HG03432 (cell line): ENCODE results near the gene MRRF.
"Not testable (repeated sequence)": the region's sequence is repeated elsewhere in the genome, so short reads cannot be mapped to it uniquely, and the experiment has no call there.

Source experiments
- ATAC-seq: cut with Tn5 transposase; IDR thresholded peaks from one replicate; pipeline ENCODE4 v1.9.1; 2021; ENCODE audit warnings: mild to moderate bottlenecking, moderate library complexity; ENCODE audit not compliant: unreplicated experiment

MRRF gene

DNA sequence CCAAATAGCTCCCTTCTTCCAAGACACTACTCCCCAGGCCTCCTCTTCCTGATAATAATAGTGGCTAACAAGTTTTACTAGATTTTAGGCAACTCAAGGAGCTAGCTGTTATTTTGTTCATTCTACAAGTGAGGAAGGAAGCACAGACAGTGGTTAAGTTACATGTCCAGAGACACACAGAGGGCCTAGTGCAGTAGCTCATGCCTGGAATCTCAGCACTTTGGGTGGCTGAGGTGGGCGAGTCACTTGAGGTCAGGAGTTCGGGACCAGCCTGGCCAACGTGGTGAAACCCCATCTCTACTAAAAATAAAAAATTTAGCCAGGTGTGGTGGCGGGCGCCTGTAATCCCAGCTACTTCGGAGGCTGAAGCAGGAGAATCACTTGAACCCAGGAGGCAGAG, 65.8 kb downstream of the MRRF start:
- ATAC-seq: not testable (repeated sequence)

DNA sequence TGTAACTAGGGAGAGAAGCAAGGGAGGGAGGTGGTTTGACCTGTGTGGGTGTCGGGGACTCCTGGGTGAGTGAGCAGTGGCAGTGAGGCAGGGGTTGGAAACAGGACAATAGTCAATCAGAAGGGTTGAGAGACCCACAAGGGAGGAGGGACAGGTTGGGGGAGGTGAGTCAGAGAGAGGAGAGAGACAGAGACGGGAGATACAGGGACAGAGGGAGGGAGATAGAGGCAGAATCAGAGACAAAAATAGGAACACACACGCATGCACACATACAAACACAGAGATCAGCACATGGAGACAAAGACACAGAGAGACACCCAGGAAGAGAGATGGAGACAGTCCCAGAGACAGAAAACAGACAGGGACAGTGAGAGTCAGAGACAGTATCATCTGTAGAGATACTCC, 66.8 kb downstream of the MRRF start:
- ATAC-seq: no peak

DNA sequence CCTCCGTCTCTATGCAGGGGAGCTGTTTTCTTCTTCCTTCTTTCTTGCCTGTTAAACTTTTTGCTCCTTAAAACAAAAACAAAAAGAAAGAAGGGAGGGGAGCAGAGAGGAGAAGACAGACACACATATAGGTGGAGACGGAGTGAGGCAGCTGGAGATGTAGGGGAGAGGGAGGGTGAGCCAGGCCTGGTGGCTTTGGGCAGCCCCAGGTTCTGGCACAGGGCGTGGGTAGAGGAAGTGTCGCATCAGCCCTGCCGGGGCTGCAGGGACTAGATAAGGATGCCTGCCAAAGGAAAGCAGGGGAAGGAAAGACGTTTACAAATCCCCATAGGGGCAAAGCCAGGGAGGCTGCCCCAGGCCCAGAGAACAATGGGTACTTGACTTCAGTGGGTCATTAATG, 67.4 kb downstream of the MRRF start:
- ATAC-seq: no peak

DNA sequence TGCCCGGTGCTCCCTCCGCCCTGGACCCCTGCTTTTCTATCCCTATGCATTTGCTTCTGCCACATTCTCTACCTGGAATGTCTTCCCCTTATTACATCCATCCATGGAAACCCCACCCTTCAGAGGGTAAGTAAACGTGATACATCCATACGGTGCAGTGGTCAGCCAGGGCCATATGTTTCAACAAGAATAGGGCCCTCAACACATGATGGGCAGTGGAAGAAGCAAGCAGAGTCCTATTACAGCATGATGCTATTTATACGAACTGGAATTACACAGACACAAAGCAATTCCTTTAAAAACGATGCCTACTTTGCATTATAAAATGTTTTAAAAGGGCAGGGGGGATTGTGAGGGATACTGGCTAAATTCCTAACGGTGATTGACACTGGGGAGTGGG, 68.0 kb downstream of the MRRF start:
- no peak for ATAC-seq

DNA sequence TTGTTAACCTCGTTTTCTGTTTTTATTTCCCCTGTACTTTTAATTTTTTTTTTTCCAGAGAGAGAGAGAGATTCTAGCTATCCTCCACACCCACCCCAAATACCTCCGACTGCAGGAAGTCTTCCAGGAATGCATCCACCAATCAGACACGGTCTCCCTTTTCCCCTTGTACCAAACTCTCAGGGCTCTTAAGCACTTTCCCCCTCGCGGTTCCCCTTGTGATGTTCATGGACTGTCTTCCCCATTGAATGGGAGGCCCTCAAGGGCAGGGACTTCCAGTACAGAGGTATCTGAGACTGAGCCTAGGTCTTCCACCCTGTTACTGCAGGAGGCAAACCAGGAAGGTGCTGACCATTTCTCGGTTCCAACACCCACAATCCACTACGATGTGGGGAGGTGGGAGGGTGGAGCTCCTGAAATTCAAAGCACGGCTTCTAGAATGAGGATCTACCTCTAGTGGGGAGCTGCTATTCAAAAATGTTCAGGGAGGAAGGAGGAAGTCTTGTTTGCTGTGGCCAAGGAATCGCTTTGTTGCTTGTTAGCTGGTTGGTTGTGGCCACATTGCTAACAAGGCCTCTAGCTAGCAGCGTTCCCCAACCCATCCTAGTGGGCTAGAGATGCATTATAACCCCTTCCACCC, 68.6 kb downstream of the MRRF start:
- ATAC-seq: no peak

DNA sequence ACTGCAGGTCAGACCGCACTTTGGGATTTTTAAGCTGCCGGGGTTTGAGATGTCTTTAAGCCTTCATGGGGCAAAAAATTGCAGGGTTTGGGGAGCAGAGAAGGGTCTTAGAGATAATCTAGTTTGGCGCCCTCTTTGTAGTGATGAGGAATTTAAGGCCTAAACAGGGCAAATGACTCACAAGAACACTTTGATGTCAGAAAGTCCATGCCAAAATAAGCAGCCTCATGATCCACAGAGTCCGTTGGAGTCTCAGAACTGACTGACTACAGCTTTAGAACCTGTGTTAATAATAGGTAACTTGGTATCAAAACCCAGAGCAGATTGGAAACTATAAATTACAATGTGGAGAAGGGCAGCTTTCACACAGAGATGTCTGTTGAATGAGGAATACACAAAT, 70.2 kb downstream of the MRRF start:
- ATAC-seq: no peak

DNA sequence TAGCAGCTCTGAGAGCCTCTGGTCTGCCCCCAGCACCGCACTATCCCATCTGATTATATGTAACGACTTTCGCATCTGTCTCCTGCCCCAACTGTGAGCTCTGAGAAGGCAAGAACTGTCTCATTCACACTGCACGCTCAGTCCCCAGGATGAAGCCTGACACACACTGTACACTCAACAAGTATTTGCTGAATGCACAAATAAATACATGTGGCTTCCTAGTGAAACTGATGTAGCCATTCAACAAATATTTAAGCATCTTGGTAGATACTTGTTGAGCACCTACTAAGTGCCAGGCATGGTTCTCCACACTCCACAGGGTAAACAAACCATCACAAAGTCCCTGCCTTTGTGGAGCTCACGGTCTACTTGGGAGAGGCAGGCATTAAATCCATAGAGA, 71.5 kb downstream of the MRRF start:
- ATAC-seq: no peak

DNA sequence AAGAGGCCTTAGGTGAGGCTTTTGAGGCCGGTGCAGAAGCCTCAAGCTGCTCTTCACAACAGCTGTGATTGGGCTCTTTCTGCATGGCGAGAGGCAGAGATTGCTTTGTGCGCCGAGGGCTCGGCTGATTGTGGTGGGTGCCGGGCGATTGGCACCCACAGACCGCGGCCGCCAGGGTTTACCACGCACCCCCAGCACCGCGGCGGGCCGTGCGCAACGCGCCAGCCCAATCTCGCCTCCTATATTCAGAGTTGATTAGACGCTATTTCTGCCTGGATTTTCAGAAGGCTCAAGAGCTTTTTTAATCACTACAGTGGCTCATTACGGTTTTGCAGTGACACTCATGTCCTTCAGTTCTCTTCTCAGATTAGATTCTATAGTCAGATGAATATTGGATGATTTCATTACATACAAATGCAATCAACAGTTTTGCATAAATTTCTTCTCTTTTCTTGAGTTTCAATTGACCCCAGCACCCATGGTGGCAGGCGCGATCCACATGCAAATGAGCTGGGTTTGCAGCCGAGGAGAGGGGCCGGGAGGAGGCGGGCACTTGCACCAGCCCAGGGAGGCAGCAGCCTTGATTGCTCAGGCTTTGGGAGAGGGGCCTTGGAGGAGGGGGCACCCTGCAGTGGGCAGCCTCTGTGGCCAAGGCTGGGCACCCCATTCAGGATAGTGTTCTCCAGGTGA, 72.3 kb downstream of the MRRF start:
- no peak for ATAC-seq

DNA sequence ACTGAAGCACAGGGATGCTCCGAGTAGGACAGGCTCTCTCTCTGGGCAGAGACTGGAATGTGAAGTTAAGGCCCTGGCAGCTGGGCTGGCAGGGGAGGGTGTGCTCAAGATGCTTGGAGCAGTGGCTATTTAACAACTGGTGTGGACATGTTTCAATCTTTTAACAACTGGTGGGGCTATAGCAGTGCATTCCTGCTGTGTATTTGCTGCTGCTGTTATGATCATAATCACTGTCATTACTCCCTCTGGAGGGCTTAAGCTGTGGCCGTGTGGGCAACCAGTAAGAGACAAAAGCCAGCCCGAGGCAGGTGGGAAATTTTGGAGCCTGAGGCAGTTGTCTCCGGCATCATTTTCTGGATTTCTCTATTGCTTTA, 72.9 kb downstream of the MRRF start:
- no peak for ATAC-seq

DNA sequence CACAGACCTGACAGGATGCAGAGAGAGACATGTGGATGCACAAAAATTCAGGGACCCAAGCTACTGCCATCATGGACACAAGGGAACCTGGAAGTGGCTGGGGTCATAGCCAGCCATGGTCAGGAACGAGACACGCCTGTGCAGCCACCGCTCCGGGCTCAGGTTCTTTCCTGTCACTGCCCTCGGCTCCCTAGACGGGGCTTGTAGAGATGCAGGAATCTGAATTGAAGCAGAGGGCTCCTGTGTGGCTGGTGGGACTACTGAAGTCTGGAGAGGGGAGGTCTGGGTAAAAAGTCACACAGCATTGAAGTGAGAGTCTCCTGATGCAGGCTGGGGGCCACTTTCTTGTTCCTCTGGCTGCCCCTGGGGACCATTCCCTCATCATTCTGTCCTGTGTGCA, 73.9 kb downstream of the MRRF start:
- no peak for ATAC-seq

DNA sequence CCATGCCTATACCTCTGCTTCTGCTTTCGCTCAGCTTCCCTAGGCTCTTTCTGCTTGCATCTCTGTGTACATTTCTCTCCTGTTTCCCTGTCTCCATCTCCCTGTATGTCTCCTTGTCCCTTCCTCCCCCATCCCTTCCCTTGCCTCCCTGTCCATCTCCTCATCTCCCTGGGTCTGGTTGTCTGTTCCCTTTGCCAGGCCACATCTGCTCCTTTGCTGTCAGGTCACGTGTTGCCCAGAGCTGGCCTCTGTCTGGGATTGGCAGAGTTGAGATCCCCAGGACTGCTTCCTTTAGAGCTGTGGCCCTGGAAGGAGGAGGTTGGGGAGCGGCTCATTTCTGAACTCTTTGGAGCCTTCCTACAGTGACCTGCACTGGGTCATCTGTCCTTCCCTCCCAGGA, 74.3 kb downstream of the MRRF start:
- no peak for ATAC-seq

DNA sequence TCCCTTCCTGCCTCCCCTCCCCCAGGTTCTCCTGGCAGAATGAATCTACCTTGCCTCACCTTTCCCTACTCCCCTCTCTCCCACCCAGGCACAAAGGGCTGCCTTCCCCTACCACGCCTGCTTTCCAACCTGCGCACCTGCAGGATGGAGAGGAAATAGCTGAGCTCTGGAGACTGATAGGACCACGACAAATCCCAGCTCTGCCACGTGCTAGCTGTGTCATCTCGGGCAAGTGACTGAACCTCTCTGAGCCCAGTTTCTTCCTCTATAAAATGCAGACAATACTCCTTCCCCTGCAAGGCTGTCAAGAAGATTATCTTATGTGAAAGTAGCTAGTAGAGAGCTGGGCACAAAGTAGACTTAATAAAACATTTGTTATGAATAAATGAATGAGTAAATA, 74.9 kb downstream of the MRRF start:
- ATAC-seq: no peak

DNA sequence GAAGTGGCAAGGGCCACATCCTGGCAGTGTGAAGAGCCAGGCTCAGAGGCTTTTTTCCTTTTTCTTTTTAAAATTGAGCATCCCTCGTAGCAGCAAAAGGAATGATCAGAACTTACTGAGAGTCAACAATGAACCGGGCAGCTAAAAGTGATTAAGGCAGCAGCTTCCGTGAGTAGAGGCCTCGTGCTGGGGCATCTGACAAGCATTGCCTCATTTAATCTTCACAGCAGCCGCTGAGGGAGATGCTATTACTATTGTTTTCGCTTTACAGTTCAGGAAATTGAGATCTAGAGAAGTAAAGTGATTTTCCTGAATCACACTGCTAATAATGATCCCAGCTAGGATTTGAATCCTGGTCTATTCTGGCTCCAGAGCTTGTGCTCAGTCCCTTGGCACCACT, 75.5 kb downstream of the MRRF start:
- no peak for ATAC-seq

DNA sequence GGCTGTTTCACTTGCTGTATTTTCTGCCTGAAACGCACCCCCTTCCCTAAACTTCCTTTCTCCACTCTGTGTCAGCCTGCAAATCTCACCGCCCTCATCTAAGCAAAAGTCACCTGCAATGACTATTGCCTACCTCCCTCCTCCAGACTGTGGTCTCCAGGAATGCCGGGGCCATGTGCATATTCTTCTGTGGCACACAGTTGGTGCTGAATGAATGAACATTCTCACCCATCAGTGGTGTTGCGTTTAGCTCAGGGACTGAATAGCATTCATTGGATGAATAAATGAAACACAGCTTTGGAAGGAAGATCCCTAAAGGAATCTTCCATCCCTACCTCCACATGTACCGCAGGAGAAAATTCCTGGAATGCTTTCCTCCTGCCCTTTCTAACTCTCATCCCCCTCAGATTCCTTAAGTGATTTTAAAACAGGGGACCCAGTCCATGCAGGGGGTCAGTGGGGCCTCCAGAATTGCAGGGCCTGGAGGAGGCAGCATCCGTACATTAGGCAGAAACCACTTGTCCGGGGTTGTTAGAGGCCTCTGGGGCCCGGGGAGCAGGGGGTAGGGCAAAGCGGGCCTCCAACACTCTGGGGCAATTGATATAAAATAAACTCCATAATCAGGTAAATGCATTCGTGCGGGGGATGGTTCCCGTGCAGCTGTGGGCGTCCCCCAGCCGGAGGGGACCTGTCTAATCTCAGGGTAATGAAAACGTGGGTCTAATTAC, 77.8 kb downstream of the MRRF start:
- ATAC-seq: no peak

DNA sequence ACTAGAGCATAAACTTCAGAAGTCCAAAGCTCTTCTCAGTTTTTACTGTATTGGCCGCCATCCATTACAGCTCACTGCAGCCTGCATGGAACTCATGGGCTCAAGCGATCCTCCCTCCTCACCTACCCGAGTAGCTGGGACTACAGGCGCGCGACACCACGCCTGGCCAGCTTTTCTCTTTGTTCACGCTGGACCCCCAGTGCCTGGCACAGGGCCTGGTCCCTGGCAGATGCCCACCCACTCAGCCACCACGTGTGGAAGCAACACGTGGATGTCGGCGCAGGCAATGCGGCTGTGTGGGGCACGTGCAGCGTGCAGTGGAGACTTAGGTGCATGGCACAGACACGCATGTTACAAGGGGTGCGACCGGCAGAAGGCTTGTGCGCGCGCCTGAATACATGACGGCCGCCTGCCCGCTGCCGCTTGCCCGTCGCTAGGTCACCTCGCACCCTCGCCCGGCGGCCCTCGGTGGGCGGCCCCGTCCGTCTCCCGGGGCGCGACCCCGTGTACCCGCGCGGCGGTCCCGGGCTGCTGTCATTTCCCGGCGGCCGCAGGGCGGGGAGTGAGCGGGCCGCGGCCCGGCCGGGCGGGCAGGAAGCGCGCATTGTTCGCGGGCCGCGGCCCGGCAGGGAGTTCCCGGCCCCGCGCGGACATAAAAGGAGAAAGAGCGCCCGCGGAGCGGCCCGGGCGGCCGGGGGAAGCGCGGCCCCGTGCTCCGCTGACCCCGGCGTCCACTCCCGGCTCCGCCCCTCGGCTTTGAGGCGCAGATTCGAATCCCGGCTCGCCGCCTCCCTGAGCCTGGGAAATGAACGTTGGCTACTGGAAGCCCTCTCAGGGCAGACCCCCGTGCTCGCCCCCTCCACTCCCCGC, 82.0 kb downstream of the MRRF start:
- ATAC-seq: no peak

DNA sequence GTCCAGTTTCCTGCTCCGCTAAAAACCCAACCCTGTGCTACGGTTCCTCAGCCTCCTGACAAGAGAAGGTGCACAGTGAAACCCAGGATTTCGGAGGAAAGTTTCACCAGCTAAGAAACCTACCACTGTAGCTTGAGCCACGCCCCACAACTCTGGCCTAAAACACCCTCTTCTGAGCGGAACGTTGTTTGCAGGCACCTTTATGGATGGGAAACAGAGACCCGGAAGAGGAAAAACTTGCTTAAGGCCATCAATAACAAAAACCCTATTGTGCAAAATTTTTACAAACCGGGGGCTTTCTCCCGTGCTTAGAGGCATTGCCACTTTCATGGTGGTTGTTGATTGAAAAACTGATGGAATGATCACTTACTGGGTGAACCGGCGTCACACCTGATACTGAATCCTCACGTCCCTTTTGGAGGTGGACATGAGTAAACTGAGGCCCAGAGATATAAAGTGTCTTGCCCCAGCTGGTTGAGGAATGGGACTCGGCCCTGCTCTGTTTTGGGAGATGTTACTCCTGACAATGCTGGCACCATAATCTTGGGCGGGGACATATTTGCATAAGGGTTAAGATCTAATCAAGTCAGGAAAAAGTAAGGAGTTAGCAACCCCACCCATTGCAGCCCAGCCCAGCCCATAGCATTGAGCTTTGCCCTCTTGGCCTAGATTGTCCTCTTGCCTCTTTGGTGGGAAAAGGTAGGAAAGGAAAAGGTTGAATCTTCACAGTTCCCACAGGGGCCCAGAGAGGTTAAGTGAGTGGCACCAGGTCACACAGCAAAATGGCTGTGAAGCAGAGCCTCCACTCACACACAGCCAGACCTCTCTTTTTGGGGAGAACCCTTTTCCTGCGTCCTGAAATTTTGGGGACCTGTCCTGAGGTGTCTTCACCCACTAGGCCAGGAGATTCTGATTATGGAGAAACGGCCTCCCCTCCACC, 82.9 kb downstream of the MRRF start:
- no peak for ATAC-seq

DNA sequence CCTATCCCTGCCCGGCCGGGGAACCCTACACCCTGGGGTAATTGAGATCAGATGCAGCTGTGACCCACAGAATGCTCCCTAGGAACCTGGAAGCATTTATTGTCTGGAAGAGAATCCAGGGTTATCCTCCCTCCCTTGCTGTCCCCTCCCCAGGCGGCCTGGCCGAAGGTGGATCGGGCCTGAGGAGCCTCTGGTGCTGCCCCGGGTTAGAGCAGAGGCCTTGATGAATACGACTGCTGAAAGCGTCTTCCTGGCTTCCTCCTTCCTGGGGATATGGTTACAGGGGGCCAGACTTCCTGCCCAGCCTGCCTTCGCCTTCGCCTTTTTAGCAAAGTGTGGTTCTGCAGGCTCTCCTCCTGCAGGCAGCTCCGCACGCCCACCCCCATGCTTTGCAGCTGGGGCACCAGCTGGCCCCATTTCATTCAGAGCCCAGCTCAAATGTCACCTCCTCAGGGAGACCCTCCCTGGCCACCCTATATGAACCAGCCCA, 83.7 kb downstream of the MRRF start:
- ATAC-seq: no peak

DNA sequence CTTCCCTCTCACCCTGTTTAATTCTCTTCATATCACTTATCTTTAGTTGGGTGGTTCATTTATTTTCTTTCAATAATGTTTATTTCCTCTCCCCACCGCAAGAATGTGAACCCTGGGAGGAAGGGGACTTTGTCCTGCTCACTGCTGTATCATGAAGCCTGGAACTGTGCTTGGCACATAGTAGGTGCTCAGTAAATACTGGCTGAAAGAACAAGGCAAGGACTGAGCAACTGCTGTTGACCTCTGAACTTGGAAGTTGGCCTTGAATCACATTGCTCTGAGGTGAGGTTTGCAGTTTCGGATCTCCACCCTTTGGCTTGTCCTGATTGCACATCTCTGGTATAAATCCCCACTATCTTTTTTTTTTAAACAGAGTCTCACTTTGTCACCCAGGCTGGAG, 84.1 kb downstream of the MRRF start:
- no peak for ATAC-seq

DNA sequence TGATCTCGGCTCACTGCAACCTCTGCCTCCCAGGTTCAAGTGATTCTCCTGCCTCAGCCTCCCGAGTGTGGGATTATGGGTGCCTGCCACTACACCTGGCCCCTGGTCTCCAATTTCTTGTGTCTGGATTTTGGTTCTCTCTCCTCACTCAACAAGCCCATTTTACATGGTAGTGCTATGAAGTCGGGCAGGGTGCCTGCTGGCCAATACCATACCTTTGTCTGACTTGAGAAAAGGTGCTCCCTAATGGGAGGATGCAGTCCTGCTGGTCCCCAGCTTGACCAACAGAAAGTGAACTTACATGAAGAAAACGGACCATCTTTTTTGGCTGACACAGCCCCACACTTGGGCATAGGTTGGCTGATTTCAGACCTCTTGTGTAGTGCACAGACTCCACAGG, 84.5 kb downstream of the MRRF start:
- ATAC-seq: no peak
